Endothelial cell (in vitro differentiated cells): ENCODE measurements around the gene INSRR. TPM values are rescaled to one million over a fixed set of nuclear protein-coding genes. Genes with fewer than 3 reads are reported as not detected.
A peak's percentile ranks its signal among the peaks of the same experiment; 100 is the strongest.

Experiments
- DNase-seq: peaks from one replicate; pipeline ENCODE4 v3.0.0; 2021; ENCODE audit warnings: low spot score
- H3K27ac Mint-ChIP-seq: one replicate; pipeline ENCODE4 v1.8.0; 2021; ENCODE audit warnings: mixed read lengths, inconsistent platforms; ENCODE audit not compliant: unreplicated experiment
- H3K27me3 Mint-ChIP-seq: one replicate; pipeline ENCODE4 v1.8.0; 2021; ENCODE audit warnings: mild to moderate bottlenecking, moderate library complexity, mixed read lengths, inconsistent platforms; ENCODE audit not compliant: unreplicated experiment
- H3K36me3 Mint-ChIP-seq: one replicate; pipeline ENCODE4 v1.8.0; 2021; ENCODE audit warnings: mild to moderate bottlenecking, low read depth, mixed read lengths, inconsistent platforms; ENCODE audit not compliant: unreplicated experiment
- H3K4me1 Mint-ChIP-seq: one replicate; pipeline ENCODE4 v1.8.0; 2021; ENCODE audit warnings: mild to moderate bottlenecking, mixed read lengths, inconsistent platforms; ENCODE audit not compliant: unreplicated experiment
- H3K4me3 Mint-ChIP-seq: one replicate; pipeline ENCODE4 v1.8.0; 2021; ENCODE audit warnings: mild to moderate bottlenecking, mixed read lengths, inconsistent platforms; ENCODE audit not compliant: unreplicated experiment
- H3K9me3 Mint-ChIP-seq: one replicate; pipeline ENCODE4 v1.8.0; 2021; ENCODE audit warnings: mixed read lengths, inconsistent platforms; ENCODE audit not compliant: unreplicated experiment
- total RNA-seq: library from RNA; stranded (reverse); fragmentation: NEBNext Ultra II Directional; extraction: Animal tissue kit (Norgen Biotek cat#: 25700); gene quantifications from one replicate; pipeline ENCODE4 v1.2.1, GENCODE V29; 2021; ENCODE audit not compliant: unreplicated experiment
- TF ChIP-seq, protein P1 (sequence below): fragments of 200-600 bp; sonication (generic); IDR thresholded peaks from one replicate; pipeline ENCODE4 v1.5.0; 2021; ENCODE audit warnings: antibody characterized with exemption; ENCODE audit not compliant: unreplicated experiment

The INSRR gene
- total RNA-seq, 1 donor from 2014 or later: not detected

DNA sequence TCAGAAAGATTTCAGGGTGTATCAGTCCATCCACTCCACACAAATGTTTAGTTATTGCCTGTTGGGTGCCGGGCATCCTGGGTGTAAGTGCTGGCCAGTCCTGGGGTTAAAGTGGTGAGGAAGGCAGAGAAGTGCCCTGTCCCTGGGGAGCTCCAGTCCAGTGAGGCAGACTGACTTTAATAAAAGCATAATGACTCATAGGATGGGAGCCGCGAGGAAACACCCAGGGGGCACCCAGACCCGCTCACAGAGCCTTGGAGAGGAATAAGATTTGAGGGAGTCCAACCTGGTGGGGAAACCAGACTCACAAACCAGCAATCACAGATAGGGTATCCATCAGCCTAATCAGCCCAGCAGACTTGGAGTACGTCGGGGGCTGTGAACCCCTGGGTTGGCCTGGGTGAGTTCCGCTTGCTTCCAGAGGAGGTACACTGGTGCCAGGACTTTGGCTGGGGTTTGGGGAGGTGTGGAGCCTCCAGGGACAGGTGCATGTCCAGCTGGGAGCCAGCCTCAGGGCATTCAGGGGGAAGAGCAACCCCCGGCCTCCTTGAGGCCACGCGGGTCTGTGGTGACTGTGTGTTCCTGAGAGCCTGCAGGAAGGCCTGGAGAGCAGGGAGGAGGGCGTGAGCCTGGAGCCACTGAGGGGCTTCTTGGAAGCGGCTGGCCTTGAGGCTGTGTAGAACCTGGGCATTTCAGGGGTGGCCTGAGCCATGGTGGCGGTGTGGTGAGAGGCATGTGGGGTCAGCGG, 38.3 kb upstream of the INSRR start:
- Mint-ChIP-seq H3K27me3 (peaks cover 22% of the 10 kb centered on the region), H3K27ac (peak overlapping the region; percentile 97), H3K4me3 (peak overlapping the region; percentile 81), H3K9me3 (no peaks in the 10 kb centered on the region), H3K36me3 (peaks cover 5% of the 10 kb centered on the region), H3K4me1 (peaks cover 70% of the 10 kb centered on the region)
- DNase-seq: no peak
- TF ChIP-seq, protein P1, sequence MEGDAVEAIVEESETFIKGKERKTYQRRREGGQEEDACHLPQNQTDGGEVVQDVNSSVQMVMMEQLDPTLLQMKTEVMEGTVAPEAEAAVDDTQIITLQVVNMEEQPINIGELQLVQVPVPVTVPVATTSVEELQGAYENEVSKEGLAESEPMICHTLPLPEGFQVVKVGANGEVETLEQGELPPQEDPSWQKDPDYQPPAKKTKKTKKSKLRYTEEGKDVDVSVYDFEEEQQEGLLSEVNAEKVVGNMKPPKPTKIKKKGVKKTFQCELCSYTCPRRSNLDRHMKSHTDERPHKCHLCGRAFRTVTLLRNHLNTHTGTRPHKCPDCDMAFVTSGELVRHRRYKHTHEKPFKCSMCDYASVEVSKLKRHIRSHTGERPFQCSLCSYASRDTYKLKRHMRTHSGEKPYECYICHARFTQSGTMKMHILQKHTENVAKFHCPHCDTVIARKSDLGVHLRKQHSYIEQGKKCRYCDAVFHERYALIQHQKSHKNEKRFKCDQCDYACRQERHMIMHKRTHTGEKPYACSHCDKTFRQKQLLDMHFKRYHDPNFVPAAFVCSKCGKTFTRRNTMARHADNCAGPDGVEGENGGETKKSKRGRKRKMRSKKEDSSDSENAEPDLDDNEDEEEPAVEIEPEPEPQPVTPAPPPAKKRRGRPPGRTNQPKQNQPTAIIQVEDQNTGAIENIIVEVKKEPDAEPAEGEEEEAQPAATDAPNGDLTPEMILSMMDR: no peak

DNA sequence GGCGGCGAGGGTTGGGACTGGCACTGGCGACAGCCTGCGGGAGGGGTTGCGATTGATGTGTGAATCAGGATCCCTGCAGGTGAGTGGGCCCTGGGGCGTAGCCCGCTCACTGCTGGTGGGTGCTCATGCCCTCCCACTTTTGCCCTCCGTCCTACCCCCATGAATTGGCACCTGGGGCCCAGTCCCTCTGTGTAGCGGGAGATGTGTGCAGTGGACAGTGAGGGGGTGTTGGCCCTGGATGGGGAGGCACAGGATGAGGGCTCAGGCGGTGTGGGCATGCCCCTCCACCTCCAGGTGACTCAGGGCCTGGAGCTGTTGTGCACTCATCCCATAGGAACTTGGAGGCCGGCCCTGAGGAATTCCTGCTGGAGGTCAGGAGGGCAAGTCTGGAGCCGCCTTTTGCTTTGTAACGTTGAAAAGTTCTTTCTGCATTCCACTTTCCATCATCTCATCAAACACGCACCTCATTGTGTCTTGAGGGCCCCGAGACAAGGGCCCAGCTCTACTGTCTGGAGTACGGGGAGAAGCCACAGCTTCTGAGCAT, 37.6 kb upstream of the INSRR start:
- peak overlapping the region; percentile 76 for H3K4me3 Mint-ChIP-seq
- DNase-seq: no peak

DNA sequence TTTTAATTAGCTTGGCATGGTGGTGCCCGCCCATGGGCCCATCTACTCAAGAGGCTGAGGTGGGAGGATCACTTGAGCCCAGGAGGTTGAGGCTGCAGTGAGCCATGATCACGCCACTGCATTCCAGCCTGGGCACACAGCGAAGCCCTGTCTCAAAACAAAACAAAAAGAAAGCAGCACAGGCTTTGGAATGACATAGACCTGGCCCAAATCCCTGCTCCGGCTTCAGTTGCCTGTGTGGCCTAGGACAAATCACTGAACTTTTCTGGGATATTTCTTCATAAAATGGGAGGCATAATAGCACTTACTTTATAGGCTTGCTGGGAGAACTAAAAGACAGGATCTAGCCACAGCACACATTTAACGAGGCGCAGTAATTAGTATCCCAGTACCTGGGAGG, 37.0 kb upstream of the INSRR start:
- TF ChIP-seq, protein P1: no peak
- H3K4me1 Mint-ChIP-seq: peaks cover 63% of the 10 kb centered on the region

More for the DNA sequence above, 37.6 kb upstream of the INSRR start:
- Mint-ChIP-seq H3K4me1 (peaks cover 69% of the 10 kb centered on the region), H3K9me3 (no peaks in the 10 kb centered on the region), H3K27ac (peak overlapping the region; percentile 97), H3K36me3 (peaks cover 5% of the 10 kb centered on the region), H3K27me3 (peaks cover 24% of the 10 kb centered on the region)
- TF ChIP-seq, protein P1: no peak

DNA sequence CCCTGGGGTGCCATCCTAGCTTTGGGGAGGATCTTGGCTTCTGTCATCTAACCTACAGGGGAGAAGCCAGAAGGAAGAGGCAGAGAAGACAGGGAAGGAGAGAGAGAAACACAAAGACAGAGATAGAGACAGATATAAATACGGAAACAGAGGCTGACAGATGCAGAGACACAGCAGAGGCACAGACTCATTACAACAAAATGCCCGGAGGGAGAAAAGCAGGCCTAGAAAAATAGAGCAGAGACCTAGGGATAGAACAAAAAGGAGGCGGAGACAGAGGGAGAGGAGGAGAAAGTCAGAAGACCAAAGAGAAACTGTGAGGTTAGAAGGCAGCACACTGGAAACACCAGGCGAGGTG, 36.5 kb upstream of the INSRR start:
- DNase-seq: no peak
- Mint-ChIP-seq H3K4me1 (peaks cover 62% of the 10 kb centered on the region), H3K9me3 (no peaks in the 10 kb centered on the region), H3K27me3 (peaks cover 24% of the 10 kb centered on the region), H3K4me3 (peak overlapping the region; percentile 68), H3K36me3 (peaks cover 5% of the 10 kb centered on the region), H3K27ac (peak overlapping the region; percentile 79)
- TF ChIP-seq, protein P1: no peak

More for the DNA sequence above, 37.0 kb upstream of the INSRR start:
- Mint-ChIP-seq H3K9me3 (no peaks in the 10 kb centered on the region), H3K36me3 (peaks cover 5% of the 10 kb centered on the region), H3K4me3 (no peak overlapping the region), H3K27ac (peak overlapping the region; percentile 79), H3K27me3 (peaks cover 22% of the 10 kb centered on the region)
- DNase-seq: no peak
